ENCODE measurements around the gene C16orf54. TPM values are rescaled to one million over a fixed set of nuclear protein-coding genes. Genes with fewer than 3 reads are reported as not detected.

C16orf54 gene
- total and polyA plus RNA-seq, 9 of the 15 experiments (the other 6 are each of a cell fraction or from before 2014, with no cell fraction given): 0.09 TPM; not detected in 8

- TF ChIP-seq THAP7 (CRISPR knock-in tag; IDR thresholded peaks at IDR 0.05) (no peak), TBL1XR1 (IDR thresholded peaks at IDR 0.05; ENCODE audit: low read length in 2 of 2) (0 out of 4 replicates have a peak, but pooled peaks have one; percentile 6 to 51), STAT5B (CRISPR knock-in tag; IDR thresholded peaks at IDR 0.05) (no peak), SAFB (IDR thresholded peaks at IDR 0.05; ENCODE audit: borderline replicate concordance, low read depth, low read length) (peak; percentile 87), ZNF3 (CRISPR knock-in tag; IDR thresholded peaks at IDR 0.05) (no peak), ZNF695 (CRISPR knock-in tag; IDR thresholded peaks at IDR 0.05) (no peak), TSC22D4 (tag; IDR thresholded peaks at IDR 0.05) (no peak), ZNF766 (CRISPR knock-in tag; conservative IDR thresholded peaks at IDR 0.05) (peak; percentile 48; the same call in 1 of the 2 replicates), BACH1 (tag; IDR thresholded peaks at IDR 0.05) (no peak), ELF4 (CRISPR knock-in tag; IDR thresholded peaks at IDR 0.05) (peak; percentile 63; the same call in 1 of the 2 replicates), ZBTB33 (CRISPR knock-in tag; IDR thresholded peaks at IDR 0.05) (peak; percentile 86), ZNF212 (CRISPR knock-in tag; IDR thresholded peaks at IDR 0.05) (0 out of 2 replicates have a peak, but pooled peaks have one; percentile 55), CBX1 (IDR thresholded peaks at IDR 0.05; ENCODE audit: low read depth) (0 out of 2 replicates have a peak, but pooled peaks have one; percentile 70), EP400 (IDR thresholded peaks at IDR 0.05) (peak; percentile 97), MTA3 (IDR thresholded peaks at IDR 0.05; ENCODE audit: borderline replicate concordance) (peak; percentile 84; the same call in 1 of the 2 replicates), NONO (IDR thresholded peaks at IDR 0.05; ENCODE audit: low read depth in 2 of 2, low read length in 1 of 2) (peak in 1 of 2 experiments; percentile 42; a peak in 1 of 4 replicates), ZNF224 (CRISPR knock-in tag; IDR thresholded peaks at IDR 0.05) (0 out of 2 replicates have a peak, but pooled peaks have one; percentile 45), POLR3G (IDR thresholded peaks at IDR 0.05; ENCODE audit: extremely low read depth, insufficient read length, insufficient replicate concordance) (no peak), L3MBTL2 (IDR thresholded peaks at IDR 0.05) (peak; percentile 76), NR2C1 (IDR thresholded peaks at IDR 0.05) (peak; percentile 56), NR2C1 (tag; IDR thresholded peaks at IDR 0.05) (peak; percentile 49; the same call in 1 of the 2 replicates), FOXK2 (conservative IDR thresholded peaks at IDR 0.05 in 1 of 2, IDR thresholded peaks at IDR 0.05 in 1 of 2; ENCODE audit: low read depth in 2 of 2) (peak; percentile 67 to 85; a peak in 3 of 4 replicates), TCF3 (CRISPR knock-in tag; IDR thresholded peaks at IDR 0.05) (peak; percentile 4; the same call in 1 of the 2 replicates), ZNF584 (CRISPR knock-in tag; IDR thresholded peaks at IDR 0.05; ENCODE audit: low read depth) (no peak), DACH1 (IDR thresholded peaks at IDR 0.05; ENCODE audit: partially characterized antibody) (no peak)
- TF ChIP-seq, protein P1, sequence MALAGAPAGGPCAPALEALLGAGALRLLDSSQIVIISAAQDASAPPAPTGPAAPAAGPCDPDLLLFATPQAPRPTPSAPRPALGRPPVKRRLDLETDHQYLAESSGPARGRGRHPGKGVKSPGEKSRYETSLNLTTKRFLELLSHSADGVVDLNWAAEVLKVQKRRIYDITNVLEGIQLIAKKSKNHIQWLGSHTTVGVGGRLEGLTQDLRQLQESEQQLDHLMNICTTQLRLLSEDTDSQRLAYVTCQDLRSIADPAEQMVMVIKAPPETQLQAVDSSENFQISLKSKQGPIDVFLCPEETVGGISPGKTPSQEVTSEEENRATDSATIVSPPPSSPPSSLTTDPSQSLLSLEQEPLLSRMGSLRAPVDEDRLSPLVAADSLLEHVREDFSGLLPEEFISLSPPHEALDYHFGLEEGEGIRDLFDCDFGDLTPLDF (CRISPR knock-in tag; IDR thresholded peaks at IDR 0.05): peak; percentile 83; the same call in 1 of the 2 replicates
These were observed 44.6 kb upstream of the C16orf54 start, which contains the start of gene KIF22 (continued) for GRCh38 chr16:29790183-29790948.
